CD1c-positive myeloid dendritic cell (primary cell): ENCODE results near the gene MUCL3.
A peak's percentile ranks its signal among the peaks of the same experiment; 100 is the strongest.

Source experiments
- DNase-seq: peaks from one replicate; pipeline ENCODE4 v3.0.0-alpha.2; 2016; ENCODE audit errors: extremely low spot score

The MUCL3 gene

DNA sequence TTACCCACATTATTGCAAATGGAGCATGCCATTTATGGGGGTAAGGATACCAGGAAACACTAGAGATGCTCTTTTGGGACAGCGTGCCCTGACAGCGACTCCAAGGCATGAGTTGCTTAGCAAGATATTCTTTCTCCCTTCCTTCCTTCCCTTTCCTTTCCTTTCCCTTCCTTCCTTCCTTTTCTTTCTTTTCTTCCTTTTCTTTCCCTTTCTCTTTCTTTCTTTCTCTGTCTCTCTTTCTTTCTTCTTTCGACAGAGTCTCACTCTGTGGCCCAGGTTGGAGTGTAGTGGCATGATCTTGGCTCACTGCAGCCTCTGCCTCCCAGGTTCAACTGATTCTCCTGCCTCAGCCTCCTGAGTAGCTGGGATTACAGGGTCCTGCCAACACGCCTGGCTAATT, 3.3 kb downstream of the MUCL3 start:
- no peak for DNase-seq

GRCh38 chr6:30945281-30945680, 4.5 kb downstream of the MUCL3 start:
- DNase-seq: no peak

DNA sequence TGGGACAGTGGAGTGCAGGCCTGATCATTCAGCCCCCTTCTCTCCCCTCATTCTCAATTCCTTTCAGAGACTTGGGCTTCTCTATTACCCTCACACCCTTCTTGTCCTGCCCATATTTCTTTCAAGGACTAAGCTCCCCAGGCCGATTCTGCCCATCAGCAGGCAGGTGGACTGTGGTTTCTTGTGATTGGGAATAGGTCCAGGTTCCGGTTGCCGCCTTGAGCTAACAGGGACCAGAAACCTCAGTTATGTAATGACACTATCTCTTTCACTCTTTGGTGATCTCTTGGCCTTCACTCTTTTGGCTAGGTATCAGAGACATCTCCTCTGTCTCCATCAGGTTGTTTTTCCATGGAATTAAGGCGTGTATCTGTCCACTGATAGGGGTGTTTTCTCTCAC, 6.5 kb downstream of the MUCL3 start:
- no peak for DNase-seq

- no peak for DNase-seq
Measured at GRCh38 chr6:30948811-30949210, 8.0 kb downstream of the MUCL3 start.

- no peak for DNase-seq
Measured at GRCh38 chr6:30951907-30952469, 11.2 kb downstream of the MUCL3 start.

GRCh38 chr6:30954631-30955366, 14.0 kb downstream of the MUCL3 start:
- no peak for DNase-seq

DNA sequence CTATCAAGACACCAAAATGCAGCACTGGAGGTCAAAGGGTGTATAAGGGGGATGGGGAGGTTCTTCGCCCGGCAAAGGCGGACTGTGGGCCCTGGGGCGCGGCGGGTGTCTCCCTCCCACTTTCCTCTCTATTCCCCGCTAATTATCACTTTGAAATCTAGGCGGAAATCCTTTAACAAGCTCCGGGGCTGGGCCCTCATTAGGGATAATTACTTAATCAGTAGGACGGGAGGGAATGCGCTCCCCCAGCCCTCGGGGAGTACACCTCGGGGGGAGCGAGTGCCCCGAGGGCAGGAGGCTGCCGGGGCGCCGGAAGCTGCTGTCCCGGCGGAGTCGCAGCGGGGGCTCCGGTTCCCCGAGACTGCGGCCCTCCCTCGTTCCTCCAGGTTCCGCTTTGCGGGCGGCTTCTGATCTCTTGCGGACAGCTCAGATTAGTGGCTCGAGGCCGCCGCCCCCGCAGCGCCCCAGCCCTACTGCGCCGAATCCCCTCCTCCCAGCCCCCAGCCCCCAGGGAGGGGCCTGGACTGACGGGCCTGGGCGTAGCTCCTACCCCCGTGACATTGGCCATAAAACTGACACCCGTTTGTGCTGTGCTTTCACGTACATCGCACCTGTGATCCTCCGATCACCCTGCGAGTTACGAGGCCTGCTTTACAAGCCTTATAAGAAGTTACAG, 14.7 kb downstream of the MUCL3 start:
- peak; percentile 91 for DNase-seq

DNA sequence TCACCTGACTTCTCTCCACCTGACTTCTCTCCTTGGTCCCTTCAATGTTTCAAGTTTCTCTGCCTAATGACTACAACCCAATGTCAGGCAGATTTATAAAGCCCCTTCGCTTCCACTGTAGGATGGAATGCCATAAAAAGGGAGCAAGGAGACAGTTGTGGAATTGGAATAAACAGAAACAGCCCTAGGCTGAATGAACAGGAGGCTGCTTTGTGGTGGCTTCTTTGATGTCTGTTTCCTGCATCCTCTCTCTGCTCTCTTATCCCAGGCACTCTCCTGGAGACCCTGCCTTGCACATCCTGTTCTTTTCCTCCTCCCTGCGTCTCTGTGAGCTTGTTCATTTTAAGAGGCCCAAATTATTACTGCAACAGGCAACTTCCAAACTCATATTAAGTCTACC, 16.9 kb downstream of the MUCL3 start:
- DNase-seq: no peak

GRCh38 chr6:30960907-30961673, 20.3 kb downstream of the MUCL3 start:
- DNase-seq: no peak

DNA sequence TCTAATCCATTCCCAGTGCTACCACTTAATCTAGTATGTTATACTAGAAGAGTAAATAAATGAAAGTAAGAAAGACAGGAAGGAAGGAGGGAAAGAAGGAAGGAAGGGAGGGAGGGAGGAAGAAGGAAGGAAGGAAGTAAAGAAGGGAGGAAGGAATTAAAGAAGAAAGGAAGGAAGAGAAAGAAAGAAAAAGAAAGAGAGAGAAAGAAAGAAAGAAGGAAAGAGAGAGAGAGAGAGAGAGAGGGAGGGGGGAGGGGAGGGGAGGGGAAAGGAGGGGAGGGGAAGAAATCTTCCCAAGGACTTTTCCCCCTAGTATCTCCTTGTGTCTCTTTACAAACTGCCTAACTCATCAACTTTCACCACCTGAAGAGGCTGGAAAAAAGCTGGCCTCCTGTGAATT, 21.9 kb downstream of the MUCL3 start:
- no peak for DNase-seq

- no peak for DNase-seq
Measured at GRCh38 chr6:30963641-30964040, 22.9 kb downstream of the MUCL3 start.

- DNase-seq: no peak
Measured at GRCh38 chr6:30964075-30964474, 23.3 kb downstream of the MUCL3 start.

- DNase-seq: no peak
Measured at GRCh38 chr6:30965140-30965601, 24.4 kb downstream of the MUCL3 start.

GRCh38 chr6:30966154-30966553, 25.4 kb downstream of the MUCL3 start:
- DNase-seq: no peak

GRCh38 chr6:30969171-30969570, 28.4 kb downstream of the MUCL3 start:
- DNase-seq: peak; percentile 74

- no peak for DNase-seq
Measured at GRCh38 chr6:30970946-30971345, 30.2 kb downstream of the MUCL3 start.

DNA sequence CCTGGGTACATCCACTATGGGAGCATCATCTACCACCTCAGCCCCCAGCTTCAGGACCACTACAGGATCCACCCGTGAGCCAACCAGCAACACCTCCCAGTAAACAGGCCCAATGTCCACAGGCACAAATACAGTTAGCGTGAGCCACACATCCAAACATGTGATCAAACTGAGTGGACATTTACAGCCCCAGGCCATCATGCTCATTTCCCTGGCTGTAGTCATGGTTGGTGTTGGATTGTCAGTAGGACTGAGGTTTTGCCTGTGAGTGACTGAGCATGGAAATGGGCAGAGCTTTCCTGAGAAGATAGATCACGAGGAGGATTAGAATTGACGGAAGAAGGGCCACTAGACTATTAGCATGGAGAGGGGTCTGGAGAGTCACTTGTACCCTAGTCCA, 32.0 kb downstream of the MUCL3 start:
- DNase-seq: no peak

DNA sequence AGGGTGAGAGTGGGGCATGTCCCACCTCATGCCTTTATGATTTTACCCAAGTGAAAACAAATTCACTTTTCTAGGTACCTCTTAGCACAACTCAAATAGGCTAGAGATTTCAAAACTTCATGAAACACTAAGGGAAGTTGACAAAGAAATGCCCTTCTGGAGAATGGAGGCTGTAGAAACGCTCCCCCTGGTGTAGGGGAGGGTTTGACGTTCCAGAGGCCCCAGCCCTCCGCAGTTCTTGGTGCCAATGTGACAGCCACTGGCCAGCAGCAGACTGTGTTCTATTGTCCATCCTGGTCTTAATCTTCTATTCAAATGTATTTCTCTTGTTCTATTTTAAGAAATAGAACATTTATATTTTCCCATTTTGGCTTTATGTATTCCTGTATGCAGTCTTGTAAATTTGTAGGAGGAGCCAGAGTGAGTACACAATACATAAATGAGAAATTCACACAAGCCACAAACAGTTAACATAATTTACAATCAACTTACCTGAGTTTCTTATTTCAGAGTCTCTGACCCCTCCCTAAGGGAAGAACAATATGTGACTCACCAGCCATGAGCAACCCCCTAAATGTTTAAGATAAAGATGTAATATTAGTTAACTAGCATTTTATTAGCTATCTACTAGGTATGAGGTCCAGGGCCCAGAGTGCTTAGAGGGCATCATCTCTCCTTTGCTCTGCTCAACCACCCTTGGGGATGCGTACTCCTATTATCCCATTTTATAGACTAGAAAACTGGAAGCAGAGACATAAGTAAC, 33.9 kb downstream of the MUCL3 start:
- DNase-seq: no peak

DNA sequence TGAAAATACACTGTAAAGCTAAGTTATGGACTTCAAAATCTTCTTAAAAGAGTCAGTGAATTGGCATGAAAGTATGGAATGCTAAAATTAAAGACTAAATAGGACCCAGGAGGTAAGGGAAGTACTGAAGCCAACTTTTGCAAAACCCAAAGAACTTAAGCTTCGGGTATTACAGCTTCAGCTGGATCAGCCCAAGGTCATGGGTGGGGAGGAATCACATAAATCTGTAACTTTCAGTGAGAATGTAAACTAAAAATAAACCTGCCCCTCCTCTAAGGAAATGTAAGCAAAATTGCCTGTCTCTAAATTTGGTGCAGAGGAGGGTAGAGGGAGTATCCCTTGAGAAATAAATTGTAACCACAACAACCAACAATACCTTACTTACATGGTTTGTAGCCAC, 38.4 kb downstream of the MUCL3 start:
- no peak for DNase-seq

DNA sequence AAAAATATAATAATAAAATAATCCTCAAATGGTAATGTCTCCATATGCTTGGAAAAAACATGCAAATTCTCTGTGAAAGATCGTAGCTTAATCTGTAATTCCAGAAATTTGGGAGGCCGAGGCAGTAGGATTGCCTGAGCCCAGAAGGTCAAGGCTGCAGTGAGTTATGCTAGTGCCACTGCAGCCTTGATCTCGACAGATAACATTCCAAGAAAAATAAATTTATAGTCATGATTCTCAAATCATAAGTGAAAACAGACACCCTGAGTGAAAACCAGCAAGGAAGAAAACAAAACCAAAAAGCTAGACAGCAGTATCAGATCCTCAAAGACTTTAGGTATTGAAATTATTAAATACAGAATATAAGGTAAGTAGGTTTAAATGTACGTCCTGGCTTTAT, 38.9 kb downstream of the MUCL3 start:
- DNase-seq: no peak

GRCh38 chr6:30981942-30982772, 41.4 kb downstream of the MUCL3 start:
- no peak for DNase-seq
